DOHH2 (cell line): ENCODE data around the gene RNF213.

Source experiments
- EZH2phosphoT487 ChIP-seq: fragments of 200-600 bp; sonication (generic); IDR thresholded peaks from 2 replicates; pipeline ENCODE4 v1.6.1; 2017; ENCODE audit warnings: borderline replicate concordance, mild to moderate bottlenecking, antibody characterized with exemption, low read length, moderate library complexity, mixed read lengths
- TF ChIP-seq, protein P1 (sequence below): fragments of 200-600 bp; sonication (generic); IDR thresholded peaks from one replicate; pipeline ENCODE4 v1.5.1; 2014; ENCODE audit warnings: antibody characterized with exemption, mild to moderate bottlenecking, low read depth, low read length; ENCODE audit not compliant: poor library complexity, severe bottlenecking

DNA sequence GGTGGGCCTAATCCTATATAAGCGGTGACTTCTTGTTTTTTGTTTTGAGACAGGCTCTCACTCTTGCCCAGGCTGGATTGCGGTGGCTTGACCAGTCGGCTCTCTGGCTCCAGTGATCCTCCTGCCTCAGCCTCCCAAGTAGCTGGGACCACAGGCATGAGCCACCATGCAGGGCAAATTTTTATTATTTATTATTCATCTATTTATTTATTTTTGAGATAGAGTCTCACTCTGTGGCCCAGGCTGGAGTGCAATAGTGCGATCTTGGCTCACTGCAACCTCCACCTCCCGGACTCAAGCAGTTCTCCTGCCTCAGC lies 4.7 kb upstream of the RNF213 start:
- TF ChIP-seq, protein P1, sequence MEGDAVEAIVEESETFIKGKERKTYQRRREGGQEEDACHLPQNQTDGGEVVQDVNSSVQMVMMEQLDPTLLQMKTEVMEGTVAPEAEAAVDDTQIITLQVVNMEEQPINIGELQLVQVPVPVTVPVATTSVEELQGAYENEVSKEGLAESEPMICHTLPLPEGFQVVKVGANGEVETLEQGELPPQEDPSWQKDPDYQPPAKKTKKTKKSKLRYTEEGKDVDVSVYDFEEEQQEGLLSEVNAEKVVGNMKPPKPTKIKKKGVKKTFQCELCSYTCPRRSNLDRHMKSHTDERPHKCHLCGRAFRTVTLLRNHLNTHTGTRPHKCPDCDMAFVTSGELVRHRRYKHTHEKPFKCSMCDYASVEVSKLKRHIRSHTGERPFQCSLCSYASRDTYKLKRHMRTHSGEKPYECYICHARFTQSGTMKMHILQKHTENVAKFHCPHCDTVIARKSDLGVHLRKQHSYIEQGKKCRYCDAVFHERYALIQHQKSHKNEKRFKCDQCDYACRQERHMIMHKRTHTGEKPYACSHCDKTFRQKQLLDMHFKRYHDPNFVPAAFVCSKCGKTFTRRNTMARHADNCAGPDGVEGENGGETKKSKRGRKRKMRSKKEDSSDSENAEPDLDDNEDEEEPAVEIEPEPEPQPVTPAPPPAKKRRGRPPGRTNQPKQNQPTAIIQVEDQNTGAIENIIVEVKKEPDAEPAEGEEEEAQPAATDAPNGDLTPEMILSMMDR, result no peak
- no peak for TF ChIP-seq EZH2phosphoT487
